ENCODE results near the gene CRIP3.

Gene CRIP3

DNA sequence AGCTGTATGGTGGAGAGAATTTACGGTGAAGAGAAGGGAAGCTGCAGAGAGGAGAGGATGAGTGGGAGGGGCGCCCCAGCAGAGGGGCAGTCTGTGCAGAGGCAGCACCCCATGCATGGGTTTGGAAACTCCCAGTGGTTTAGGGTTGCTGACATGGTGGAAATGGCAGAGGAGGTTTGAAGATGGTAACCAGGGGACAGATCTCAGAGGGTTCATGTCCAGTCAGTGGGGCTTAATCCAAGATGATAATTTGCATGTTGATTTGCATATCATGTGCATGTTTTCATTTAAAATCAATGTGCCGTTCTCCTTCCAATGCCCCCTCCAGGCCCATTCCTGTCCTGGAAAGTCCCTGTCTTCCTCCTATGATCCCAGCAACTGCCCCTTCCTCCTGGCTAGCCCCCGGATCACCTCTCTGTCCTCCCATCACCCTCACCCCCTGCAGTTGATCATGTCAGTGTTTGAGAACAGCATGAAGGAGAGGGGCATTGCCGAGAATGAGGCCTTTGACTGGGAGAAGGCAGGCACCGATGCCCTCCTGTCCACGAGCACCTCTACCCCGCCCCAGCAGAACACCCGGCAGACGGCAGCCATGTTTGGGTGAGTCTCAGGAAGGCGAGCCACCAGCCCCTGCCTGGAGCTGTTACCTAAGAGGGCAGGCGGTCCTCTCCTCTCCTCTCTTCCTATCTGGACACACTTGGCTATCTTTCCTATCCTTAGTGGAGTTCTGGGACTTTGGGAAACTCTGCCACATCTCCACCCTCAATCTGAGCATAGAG is 51.1 kb downstream of the CRIP3 start:
- DNase-seq (ENCODE audit: low spot score), result no peak
- FAIRE-seq, result no peak

DNA sequence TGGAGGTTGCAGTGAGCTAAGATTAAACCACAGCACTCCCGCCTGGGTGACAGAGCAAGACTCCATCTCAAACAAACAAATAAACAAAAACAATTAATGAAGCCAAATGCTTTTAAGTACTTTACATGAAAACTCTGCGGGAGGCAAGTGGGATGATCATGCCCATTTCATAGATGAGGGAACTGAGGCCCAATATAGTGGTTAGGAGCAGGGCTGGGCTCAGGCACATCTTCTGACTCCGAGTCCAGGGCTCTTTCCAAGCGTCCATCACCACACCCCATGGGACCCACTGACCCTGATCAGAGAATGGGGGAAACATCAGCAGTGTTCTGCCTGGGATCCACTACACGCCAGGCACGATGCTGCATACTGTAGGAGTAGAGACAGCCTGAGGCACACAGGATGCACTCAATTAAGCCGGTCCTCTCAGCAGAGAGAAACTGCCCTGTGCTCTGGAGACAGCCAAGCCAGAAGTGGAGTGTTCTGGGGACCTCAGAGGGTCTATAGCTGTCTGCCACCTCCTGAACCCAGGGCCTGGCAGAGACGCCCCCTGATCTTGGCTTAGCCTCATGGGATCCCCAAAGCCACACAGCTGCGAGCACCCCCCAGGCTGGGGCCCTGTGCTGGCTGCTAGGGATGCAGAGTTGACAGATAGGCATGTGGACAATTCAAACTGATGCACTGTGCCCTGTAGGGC is 51.8 kb downstream of the CRIP3 start:
- DNase-seq (ENCODE audit: low spot score) (no peak), FAIRE-seq (no peak)
